ENCODE measurements around the gene TAF5L. TPM values are rescaled to one million over a fixed set of nuclear protein-coding genes. Genes with fewer than 3 reads are reported as not detected.

The TAF5L gene
- total and polyA plus RNA-seq, 2 of the 13 experiments (the other 11 are each of a cell fraction or from before 2014, with no cell fraction given), result 10.8 to 18.2 TPM

GRCh38 chr1:229625071-229625914 is 629 bp downstream of the TAF5L start (continued):
- peak; percentile 68; the same call in 1 of the 2 replicates for TF ChIP-seq EED (CRISPR knock-in tag; IDR thresholded peaks at IDR 0.05)
- no peak for TF ChIP-seq ZNF230 (CRISPR knock-in tag; IDR thresholded peaks at IDR 0.05)
- TF ChIP-seq ZNF34 (CRISPR knock-in tag; IDR thresholded peaks at IDR 0.05; ENCODE audit: borderline replicate concordance), result no peak
- 0 out of 2 replicates have a peak, but pooled peaks have one; percentile 45 for TF ChIP-seq ZBTB20 (CRISPR knock-in tag; IDR thresholded peaks at IDR 0.05; ENCODE audit: borderline replicate concordance, low read depth)
- TF ChIP-seq SKIL (CRISPR knock-in tag; IDR thresholded peaks at IDR 0.05; ENCODE audit: borderline replicate concordance), result no peak
- TF ChIP-seq ZNF597 (CRISPR knock-in tag; IDR thresholded peaks at IDR 0.05), result no peak
- TF ChIP-seq KAT2B (IDR thresholded peaks at IDR 0.05; ENCODE audit: borderline replicate concordance, low read depth, low read length), result no peak
- 0 out of 2 replicates have a peak, but pooled peaks have one; percentile 33 for TF ChIP-seq TBX2 (CRISPR knock-in tag; IDR thresholded peaks at IDR 0.05; ENCODE audit: borderline replicate concordance)
- peak; percentile 68; the same call in 1 of the 2 replicates for TF ChIP-seq ZBTB4 (CRISPR knock-in tag; IDR thresholded peaks at IDR 0.05; ENCODE audit: borderline replicate concordance)
- no peak for TF ChIP-seq NFKBIZ (CRISPR knock-in tag; IDR thresholded peaks at IDR 0.05)
- TF ChIP-seq ZBTB2 (CRISPR knock-in tag; IDR thresholded peaks at IDR 0.05; ENCODE audit: low read depth), result no peak
- TF ChIP-seq CAMTA2 (CRISPR knock-in tag; IDR thresholded peaks at IDR 0.05; ENCODE audit: borderline replicate concordance), result no peak
- TF ChIP-seq SP2 (CRISPR knock-in tag; IDR thresholded peaks at IDR 0.05), result no peak
- TF ChIP-seq KDM5B (CRISPR knock-in tag; IDR thresholded peaks at IDR 0.05; ENCODE audit: borderline replicate concordance), result peak; percentile 54
- TF ChIP-seq PITX1 (CRISPR knock-in tag; IDR thresholded peaks at IDR 0.05), result peak; percentile 61; the same call in 1 of the 2 replicates
- TF ChIP-seq CERS6 (CRISPR knock-in tag; IDR thresholded peaks at IDR 0.05), result no peak
- no peak for TF ChIP-seq SSRP1 (CRISPR knock-in tag; IDR thresholded peaks at IDR 0.05)
- no peak for TF ChIP-seq ZNF556 (CRISPR knock-in tag; IDR thresholded peaks at IDR 0.05; ENCODE audit: borderline replicate concordance)
- TF ChIP-seq ZNF580 (CRISPR knock-in tag; IDR thresholded peaks at IDR 0.05; ENCODE audit: borderline replicate concordance, low read depth), result 0 out of 2 replicates have a peak, but pooled peaks have one; percentile 46
